ENCODE measurements around the gene TTLL13.

- TF ChIP-seq POLR2A (IDR thresholded peaks at IDR 0.05) (no peak), CTCF (IDR thresholded peaks at IDR 0.05) (no peak)
Measured at GRCh38 chr15:90294601-90295269, 45.4 kb downstream of the TTLL13 start.
